Measurements from ENCODE around the gene FXN.
"Not testable (repeated sequence)": the region's sequence is repeated elsewhere in the genome, so short reads cannot be mapped to it uniquely, and the experiment has no call there.

The FXN gene

GRCh38 chr9:69066955-69067354, 31.4 kb downstream of the FXN start:
- DNase-seq (ENCODE audit: low read depth in 2 of 2) = no peak

- DNase-seq (ENCODE audit: low read depth in 2 of 2) = no peak
Observed at GRCh38 chr9:69070201-69070600, 34.6 kb downstream of the FXN start.

GRCh38 chr9:69071059-69071458, 35.5 kb downstream of the FXN start:
- DNase-seq (ENCODE audit: low read depth in 2 of 2) = no peak

GRCh38 chr9:69073103-69073502, 37.6 kb downstream of the FXN start:
- no peak for DNase-seq (ENCODE audit: low read depth in 2 of 2)

GRCh38 chr9:69074801-69075200, 39.2 kb downstream of the FXN start:
- no peak for DNase-seq (ENCODE audit: low read depth in 2 of 2)

GRCh38 chr9:69076550-69076949, 41.0 kb downstream of the FXN start:
- DNase-seq (ENCODE audit: low read depth in 2 of 2) = no peak

GRCh38 chr9:69078069-69078468, 42.5 kb downstream of the FXN start:
- DNase-seq (ENCODE audit: low read depth in 2 of 2) = no peak

GRCh38 chr9:69078581-69078980, 43.0 kb downstream of the FXN start:
- no peak for DNase-seq (ENCODE audit: low read depth in 2 of 2)

- no peak for DNase-seq (ENCODE audit: low read depth in 2 of 2)
Observed at GRCh38 chr9:69079186-69079585, 43.6 kb downstream of the FXN start.

- DNase-seq (ENCODE audit: low read depth in 2 of 2) = no peak
Observed at GRCh38 chr9:69081261-69081660, 45.7 kb downstream of the FXN start.

GRCh38 chr9:69083321-69083720, 47.8 kb downstream of the FXN start:
- no peak for DNase-seq (ENCODE audit: low read depth in 2 of 2)

GRCh38 chr9:69085569-69086283, 50.2 kb downstream of the FXN start:
- DNase-seq (ENCODE audit: low read depth in 2 of 2) = no peak

- DNase-seq (ENCODE audit: low read depth in 2 of 2) = no peak
Observed at GRCh38 chr9:69086312-69086711, 50.8 kb downstream of the FXN start.

- DNase-seq (ENCODE audit: low read depth in 2 of 2) = no peak
Observed at GRCh38 chr9:69086769-69087168, 51.2 kb downstream of the FXN start.

- DNase-seq (ENCODE audit: low read depth in 2 of 2) = no peak
Observed at GRCh38 chr9:69089082-69089481, 53.5 kb downstream of the FXN start.

- no peak for DNase-seq (ENCODE audit: low read depth in 2 of 2)
Observed at GRCh38 chr9:69089491-69089890, 53.9 kb downstream of the FXN start.

- DNase-seq (ENCODE audit: low read depth in 2 of 2) = no peak
Observed at GRCh38 chr9:69090140-69090750, 54.7 kb downstream of the FXN start.

- no peak for DNase-seq (ENCODE audit: low read depth in 2 of 2)
Observed at GRCh38 chr9:69090946-69091345, 55.4 kb downstream of the FXN start.

GRCh38 chr9:69093471-69094103, 58.0 kb downstream of the FXN start:
- no peak for DNase-seq (ENCODE audit: low read depth in 2 of 2)

- not testable (repeated sequence) for DNase-seq (ENCODE audit: low read depth in 2 of 2)
Observed at GRCh38 chr9:69094361-69095135, 59.0 kb downstream of the FXN start.

GRCh38 chr9:69097064-69097463, 61.5 kb downstream of the FXN start:
- no peak for DNase-seq (ENCODE audit: low read depth in 2 of 2)

- no peak for DNase-seq (ENCODE audit: low read depth in 2 of 2)
Observed at GRCh38 chr9:69097923-69098593, 62.5 kb downstream of the FXN start.

All from stimulated activated CD8-positive, alpha-beta memory T cell treated with anti-CD3 and anti-CD28 coated beads, Interleukin-7, amount 100 ng/mL, for 4 hours (primary cell).